GM12878 (cell line): Measurements from ENCODE around the gene MRPL53. TPM values are rescaled to one million over a fixed set of nuclear protein-coding genes. Genes with fewer than 3 reads are reported as not detected.

ENCODE experiments used
- BMI1 ChIP-seq: fragments of 450-650 bp; IDR thresholded peaks from 2 replicates; pipeline ENCODE4 v1.6.1; 2016; ENCODE audit warnings: mild to moderate bottlenecking, moderate library complexity, borderline replicate concordance
- CBFB ChIP-seq: IDR thresholded peaks from 2 replicates; pipeline ENCODE4 v1.6.1; 2016; ENCODE audit warnings: antibody characterized with exemption, low read depth
- CBX3 ChIP-seq: fragments of 200-600 bp; sonication (generic); IDR thresholded peaks from 2 replicates; pipeline ENCODE4 v1.6.1; 2016; ENCODE audit warnings: low read depth, borderline replicate concordance
- CEBPB ChIP-seq, 2 experiments: fragments of 150-350 bp in 1 of 2; IDR thresholded peaks; 2 replicates each; pipeline ENCODE4 v1.6.1; 2012 to 2014; ENCODE audit warnings: low read depth in 2 of 2, low read length in 2 of 2, borderline replicate concordance in 1 of 2, inconsistent platforms in 1 of 2
- CHD2 ChIP-seq: IDR thresholded peaks from 2 replicates; pipeline ENCODE4 v1.6.1; 2011; ENCODE audit warnings: low read depth, low read length, improper control_type of control experiment, borderline replicate concordance
- IRF4 ChIP-seq: IDR thresholded peaks from 2 replicates; pipeline ENCODE4 v1.6.1; 2011; ENCODE audit warnings: low read depth, low read length
- NFYB ChIP-seq: IDR thresholded peaks from 2 replicates; pipeline ENCODE4 v1.6.1; 2011; ENCODE audit warnings: low read depth, mild to moderate bottlenecking, low read length, improper control_type of control experiment, moderate library complexity; ENCODE audit not compliant: insufficient read depth
- NR2F1 ChIP-seq: fragments of 450-650 bp; conservative IDR thresholded peaks from 2 replicates; pipeline ENCODE4 v1.6.1; 2017; ENCODE audit warnings: mild to moderate bottlenecking
- PML ChIP-seq: IDR thresholded peaks from 2 replicates; pipeline ENCODE4 v1.6.1; 2012; ENCODE audit warnings: low read length, inconsistent platforms
- RAD21 ChIP-seq: IDR thresholded peaks from 2 replicates; pipeline ENCODE4 v1.6.1; 2011; ENCODE audit warnings: mild to moderate bottlenecking, low read depth, low read length, moderate library complexity; ENCODE audit not compliant: insufficient read depth
- SMC3 ChIP-seq: IDR thresholded peaks from 2 replicates; pipeline ENCODE4 v1.6.1; 2011; ENCODE audit warnings: low read length, improper control_type of control experiment, borderline replicate concordance
- SPI1 ChIP-seq: IDR thresholded peaks from 2 replicates; pipeline ENCODE4 v1.6.1; 2011; ENCODE audit warnings: low read depth, mild to moderate bottlenecking, low read length, moderate library complexity, borderline replicate concordance; ENCODE audit not compliant: insufficient read depth
- SRF ChIP-seq, 2 experiments: IDR thresholded peaks; 2 replicates each; pipeline ENCODE4 v1.6.1; 2011; ENCODE audit warnings: low read depth in 2 of 2, low read length in 2 of 2, mild to moderate bottlenecking in 1 of 2, moderate library complexity in 1 of 2
- TAF1 ChIP-seq: IDR thresholded peaks from 2 replicates; pipeline ENCODE4 v1.6.1; 2011; ENCODE audit warnings: mild to moderate bottlenecking, low read depth, low read length, borderline replicate concordance
- TBL1XR1 ChIP-seq: IDR thresholded peaks from 2 replicates; pipeline ENCODE4 v1.6.1; 2012; ENCODE audit warnings: low read depth, low read length, improper control_type of control experiment
- ZBTB33 ChIP-seq: fragments of 450-650 bp; IDR thresholded peaks from 2 replicates; pipeline ENCODE4 v1.6.1; 2017; ENCODE audit warnings: mild to moderate bottlenecking
- ZNF207 ChIP-seq: fragments of 450-650 bp; IDR thresholded peaks from 2 replicates; pipeline ENCODE4 v1.6.1; 2014; ENCODE audit warnings: antibody characterized with exemption, mild to moderate bottlenecking, borderline replicate concordance
- polyA plus RNA-seq, 11 experiments: library from polyadenylated mRNA; depleted of rRNA in 4 of 11; unstranded in 6 of 11; stranded (reverse) in 5 of 11; fragments of >200 nt; fragmentation: Nextera tagmentation in 4 of 11; fragmentation: Illumina TruSeq in 1 of 11; extraction: Ambion mirVana in 4 of 11; extraction: Trizol in 1 of 11; gene quantifications; 1 replicate in 1 of 11; 2 replicates in 10 of 11; pipeline versions ENCODE4 v1.2.1 to v1.2.3, GENCODE V29; 2011 to 2016; ENCODE audit warnings: inconsistent platforms in 2 of 11, missing spikeins in 2 of 11, low read depth in 1 of 11
- total RNA-seq, 4 experiments: library from RNA; depleted of rRNA in 3 of 4; stranded (reverse); fragments of >200 nt in 3 of 4; fragmentation: Illumina TruSeq in 1 of 4; extraction: Trizol in 1 of 4; gene quantifications; 2 replicates each; pipeline versions ENCODE4 v1.2.1 to v1.2.3, GENCODE V29; 2013 to 2021
- TF ChIP-seq, protein P1 (sequence below): IDR thresholded peaks from 2 replicates; pipeline ENCODE4 v1.6.1; 2012; ENCODE audit warnings: mild to moderate bottlenecking, low read depth, low read length
- TF ChIP-seq, protein P2 (sequence below): IDR thresholded peaks from 2 replicates; pipeline ENCODE4 v1.6.1; 2011; ENCODE audit warnings: low read depth, mild to moderate bottlenecking, low read length, moderate library complexity, borderline replicate concordance; ENCODE audit errors: extremely low read depth
- TF ChIP-seq, protein P3 (sequence below): fragments of 150-350 bp; IDR thresholded peaks from 2 replicates; pipeline ENCODE4 v1.6.1; 2016; ENCODE audit warnings: low read depth, low read length

Gene MRPL53
- total and polyA plus RNA-seq, 10 of the 15 experiments (the other 5 are each of a cell fraction or from before 2014, with no cell fraction given): 15.1 to 167 (median 80.9) TPM

DNA sequence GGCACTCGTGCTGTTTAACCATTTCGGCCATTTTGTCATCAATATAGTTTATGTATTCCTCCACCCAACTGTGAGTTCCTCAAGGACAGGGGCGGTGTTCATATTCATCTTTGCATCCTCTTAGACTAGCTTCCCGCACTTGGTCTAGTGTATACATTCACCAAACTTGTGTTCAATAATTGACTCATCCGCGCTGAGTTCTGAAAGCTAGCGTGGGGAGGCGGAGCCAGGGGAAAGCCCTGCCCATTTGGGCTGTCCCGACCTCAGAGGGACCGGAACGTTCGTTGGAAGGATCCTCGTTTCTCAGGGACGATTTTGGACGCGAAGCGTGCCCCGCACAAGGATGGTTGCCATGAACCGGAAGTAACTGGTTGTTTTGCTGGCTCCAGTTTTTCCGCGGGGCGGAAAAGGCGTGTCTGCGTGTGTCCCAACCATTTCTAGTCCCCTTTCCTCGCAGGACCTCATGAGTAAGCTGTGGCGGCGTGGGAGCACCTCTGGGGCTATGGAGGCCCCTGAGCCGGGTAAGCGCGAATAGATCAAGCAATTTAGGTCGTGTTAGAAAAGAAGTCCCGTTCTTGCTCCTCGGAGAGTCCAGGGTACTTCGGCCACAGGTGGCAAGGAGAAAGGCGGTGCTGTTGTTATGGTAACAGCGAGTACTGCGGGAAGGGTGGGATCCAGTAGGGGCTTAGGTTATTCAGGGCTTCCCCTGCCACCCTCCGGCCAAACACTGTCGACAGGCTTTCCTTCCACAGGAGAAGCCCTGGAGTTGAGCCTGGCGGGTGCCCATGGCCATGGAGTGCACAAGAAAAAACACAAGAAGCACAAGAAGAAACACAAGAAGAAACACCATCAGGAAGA lies 17.6 kb downstream of the MRPL53 start, which contains the start of gene INO80B (continued):
- peak; percentile 100 for TF ChIP-seq ZNF207
- TF ChIP-seq, protein P1, sequence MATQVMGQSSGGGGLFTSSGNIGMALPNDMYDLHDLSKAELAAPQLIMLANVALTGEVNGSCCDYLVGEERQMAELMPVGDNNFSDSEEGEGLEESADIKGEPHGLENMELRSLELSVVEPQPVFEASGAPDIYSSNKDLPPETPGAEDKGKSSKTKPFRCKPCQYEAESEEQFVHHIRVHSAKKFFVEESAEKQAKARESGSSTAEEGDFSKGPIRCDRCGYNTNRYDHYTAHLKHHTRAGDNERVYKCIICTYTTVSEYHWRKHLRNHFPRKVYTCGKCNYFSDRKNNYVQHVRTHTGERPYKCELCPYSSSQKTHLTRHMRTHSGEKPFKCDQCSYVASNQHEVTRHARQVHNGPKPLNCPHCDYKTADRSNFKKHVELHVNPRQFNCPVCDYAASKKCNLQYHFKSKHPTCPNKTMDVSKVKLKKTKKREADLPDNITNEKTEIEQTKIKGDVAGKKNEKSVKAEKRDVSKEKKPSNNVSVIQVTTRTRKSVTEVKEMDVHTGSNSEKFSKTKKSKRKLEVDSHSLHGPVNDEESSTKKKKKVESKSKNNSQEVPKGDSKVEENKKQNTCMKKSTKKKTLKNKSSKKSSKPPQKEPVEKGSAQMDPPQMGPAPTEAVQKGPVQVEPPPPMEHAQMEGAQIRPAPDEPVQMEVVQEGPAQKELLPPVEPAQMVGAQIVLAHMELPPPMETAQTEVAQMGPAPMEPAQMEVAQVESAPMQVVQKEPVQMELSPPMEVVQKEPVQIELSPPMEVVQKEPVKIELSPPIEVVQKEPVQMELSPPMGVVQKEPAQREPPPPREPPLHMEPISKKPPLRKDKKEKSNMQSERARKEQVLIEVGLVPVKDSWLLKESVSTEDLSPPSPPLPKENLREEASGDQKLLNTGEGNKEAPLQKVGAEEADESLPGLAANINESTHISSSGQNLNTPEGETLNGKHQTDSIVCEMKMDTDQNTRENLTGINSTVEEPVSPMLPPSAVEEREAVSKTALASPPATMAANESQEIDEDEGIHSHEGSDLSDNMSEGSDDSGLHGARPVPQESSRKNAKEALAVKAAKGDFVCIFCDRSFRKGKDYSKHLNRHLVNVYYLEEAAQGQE: 0 out of 2 replicates have a peak, but pooled peaks have one; percentile 8
- no peak for TF ChIP-seq CEBPB (IDR thresholded peaks at IDR 0.05; ENCODE audit: borderline replicate concordance in 1 of 2, low read depth in 2 of 2, low read length in 2 of 2)
- peak; percentile 39; the same call in 1 of the 2 replicates for TF ChIP-seq NR2F1
- TF ChIP-seq SRF (IDR thresholded peaks at IDR 0.05; ENCODE audit: low read depth in 2 of 2, low read length in 2 of 2): peak in 1 of 2 experiments; percentile 68; a peak in 2 of 4 replicates
- peak; percentile 75; the same call in 1 of the 2 replicates for TF ChIP-seq PML
- no peak for TF ChIP-seq CBX3
- peak; percentile 6; the same call in 1 of the 2 replicates for TF ChIP-seq RAD21
- TF ChIP-seq SPI1: no peak
- no peak for TF ChIP-seq TBL1XR1
- TF ChIP-seq ZBTB33: 0 out of 2 replicates have a peak, but pooled peaks have one; percentile 10
- TF ChIP-seq, protein P2, sequence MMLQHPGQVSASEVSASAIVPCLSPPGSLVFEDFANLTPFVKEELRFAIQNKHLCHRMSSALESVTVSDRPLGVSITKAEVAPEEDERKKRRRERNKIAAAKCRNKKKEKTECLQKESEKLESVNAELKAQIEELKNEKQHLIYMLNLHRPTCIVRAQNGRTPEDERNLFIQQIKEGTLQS: no peak
- no peak for TF ChIP-seq SMC3
- TF ChIP-seq, protein P3, sequence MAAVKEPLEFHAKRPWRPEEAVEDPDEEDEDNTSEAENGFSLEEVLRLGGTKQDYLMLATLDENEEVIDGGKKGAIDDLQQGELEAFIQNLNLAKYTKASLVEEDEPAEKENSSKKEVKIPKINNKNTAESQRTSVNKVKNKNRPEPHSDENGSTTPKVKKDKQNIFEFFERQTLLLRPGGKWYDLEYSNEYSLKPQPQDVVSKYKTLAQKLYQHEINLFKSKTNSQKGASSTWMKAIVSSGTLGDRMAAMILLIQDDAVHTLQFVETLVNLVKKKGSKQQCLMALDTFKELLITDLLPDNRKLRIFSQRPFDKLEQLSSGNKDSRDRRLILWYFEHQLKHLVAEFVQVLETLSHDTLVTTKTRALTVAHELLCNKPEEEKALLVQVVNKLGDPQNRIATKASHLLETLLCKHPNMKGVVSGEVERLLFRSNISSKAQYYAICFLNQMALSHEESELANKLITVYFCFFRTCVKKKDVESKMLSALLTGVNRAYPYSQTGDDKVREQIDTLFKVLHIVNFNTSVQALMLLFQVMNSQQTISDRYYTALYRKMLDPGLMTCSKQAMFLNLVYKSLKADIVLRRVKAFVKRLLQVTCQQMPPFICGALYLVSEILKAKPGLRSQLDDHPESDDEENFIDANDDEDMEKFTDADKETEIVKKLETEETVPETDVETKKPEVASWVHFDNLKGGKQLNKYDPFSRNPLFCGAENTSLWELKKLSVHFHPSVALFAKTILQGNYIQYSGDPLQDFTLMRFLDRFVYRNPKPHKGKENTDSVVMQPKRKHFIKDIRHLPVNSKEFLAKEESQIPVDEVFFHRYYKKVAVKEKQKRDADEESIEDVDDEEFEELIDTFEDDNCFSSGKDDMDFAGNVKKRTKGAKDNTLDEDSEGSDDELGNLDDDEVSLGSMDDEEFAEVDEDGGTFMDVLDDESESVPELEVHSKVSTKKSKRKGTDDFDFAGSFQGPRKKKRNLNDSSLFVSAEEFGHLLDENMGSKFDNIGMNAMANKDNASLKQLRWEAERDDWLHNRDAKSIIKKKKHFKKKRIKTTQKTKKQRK: no peak
- peak; percentile 96 for TF ChIP-seq BMI1
- peak; percentile 89 for TF ChIP-seq IRF4
- peak; percentile 63 for TF ChIP-seq TAF1
- TF ChIP-seq NFYB: no peak
- TF ChIP-seq CBFB: peak; percentile 49; the same call in 1 of the 2 replicates
- peak; percentile 86 for TF ChIP-seq CHD2
